ENCODE measurements around the gene PXN.

Gene PXN

DNA sequence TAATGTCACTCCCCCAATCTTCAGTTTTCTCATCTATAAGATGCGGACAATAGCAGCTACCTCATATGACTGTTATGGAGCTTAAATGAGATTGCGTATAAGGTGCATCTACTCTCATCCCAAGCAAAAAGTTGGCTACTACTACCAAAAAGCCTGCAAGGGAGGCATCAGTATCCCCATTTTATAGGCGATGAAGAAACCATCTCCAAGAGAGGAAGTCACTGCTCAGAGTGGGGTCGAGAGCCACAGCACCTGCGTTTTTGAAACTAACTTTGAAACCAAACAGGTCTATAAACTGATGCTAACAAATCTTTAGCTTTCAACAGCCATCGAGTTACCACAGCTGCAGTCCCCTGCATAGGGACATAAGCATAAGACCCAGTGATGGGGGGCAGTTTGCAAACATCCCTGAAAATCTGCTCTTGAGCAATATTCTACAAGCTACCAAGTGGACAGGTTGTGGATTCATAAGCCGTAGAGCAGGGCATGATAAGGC, 74.5 kb downstream of the PXN start:
- TF ChIP-seq, protein P1, sequence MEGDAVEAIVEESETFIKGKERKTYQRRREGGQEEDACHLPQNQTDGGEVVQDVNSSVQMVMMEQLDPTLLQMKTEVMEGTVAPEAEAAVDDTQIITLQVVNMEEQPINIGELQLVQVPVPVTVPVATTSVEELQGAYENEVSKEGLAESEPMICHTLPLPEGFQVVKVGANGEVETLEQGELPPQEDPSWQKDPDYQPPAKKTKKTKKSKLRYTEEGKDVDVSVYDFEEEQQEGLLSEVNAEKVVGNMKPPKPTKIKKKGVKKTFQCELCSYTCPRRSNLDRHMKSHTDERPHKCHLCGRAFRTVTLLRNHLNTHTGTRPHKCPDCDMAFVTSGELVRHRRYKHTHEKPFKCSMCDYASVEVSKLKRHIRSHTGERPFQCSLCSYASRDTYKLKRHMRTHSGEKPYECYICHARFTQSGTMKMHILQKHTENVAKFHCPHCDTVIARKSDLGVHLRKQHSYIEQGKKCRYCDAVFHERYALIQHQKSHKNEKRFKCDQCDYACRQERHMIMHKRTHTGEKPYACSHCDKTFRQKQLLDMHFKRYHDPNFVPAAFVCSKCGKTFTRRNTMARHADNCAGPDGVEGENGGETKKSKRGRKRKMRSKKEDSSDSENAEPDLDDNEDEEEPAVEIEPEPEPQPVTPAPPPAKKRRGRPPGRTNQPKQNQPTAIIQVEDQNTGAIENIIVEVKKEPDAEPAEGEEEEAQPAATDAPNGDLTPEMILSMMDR (IDR thresholded peaks at IDR 0.05): no peak
- TF ChIP-seq ZFX (IDR thresholded peaks at IDR 0.05; ENCODE audit: borderline replicate concordance): no peak
- no peak overlapping the region for H3K27ac ChIP-seq

DNA sequence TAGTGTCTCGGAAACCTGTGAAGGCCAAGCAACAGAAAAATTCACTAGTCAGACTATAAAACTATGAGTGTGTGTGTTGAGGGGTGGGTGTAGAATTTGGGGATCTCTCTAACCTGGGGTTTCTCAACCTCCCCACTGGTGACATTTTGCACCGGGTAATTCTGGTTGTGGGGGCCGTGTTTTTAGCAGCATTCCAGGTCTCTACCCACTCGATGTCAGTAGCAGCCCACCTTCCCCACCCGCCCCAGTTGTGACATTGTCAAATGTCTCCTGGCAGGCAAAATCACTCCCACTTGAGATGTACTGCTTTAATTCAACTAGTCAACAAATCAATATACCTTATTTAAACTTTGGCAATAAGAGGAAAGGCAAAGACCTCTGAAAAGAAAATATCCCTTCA, 75.1 kb downstream of the PXN start:
- TF ChIP-seq, protein P1 (IDR thresholded peaks at IDR 0.05): no peak
- TF ChIP-seq ZFX (IDR thresholded peaks at IDR 0.05; ENCODE audit: borderline replicate concordance): no peak
- no peak overlapping the region for H3K27ac ChIP-seq

GRCh38 chr12:120186654-120187053, 78.9 kb downstream of the PXN start:
- H3K27ac ChIP-seq: no peak overlapping the region
- TF ChIP-seq, protein P1 (IDR thresholded peaks at IDR 0.05): no peak
- TF ChIP-seq ZFX (IDR thresholded peaks at IDR 0.05; ENCODE audit: borderline replicate concordance): no peak

GRCh38 chr12:120183211-120183631, 82.3 kb downstream of the PXN start:
- no peak overlapping the region for H3K27ac ChIP-seq

DNA sequence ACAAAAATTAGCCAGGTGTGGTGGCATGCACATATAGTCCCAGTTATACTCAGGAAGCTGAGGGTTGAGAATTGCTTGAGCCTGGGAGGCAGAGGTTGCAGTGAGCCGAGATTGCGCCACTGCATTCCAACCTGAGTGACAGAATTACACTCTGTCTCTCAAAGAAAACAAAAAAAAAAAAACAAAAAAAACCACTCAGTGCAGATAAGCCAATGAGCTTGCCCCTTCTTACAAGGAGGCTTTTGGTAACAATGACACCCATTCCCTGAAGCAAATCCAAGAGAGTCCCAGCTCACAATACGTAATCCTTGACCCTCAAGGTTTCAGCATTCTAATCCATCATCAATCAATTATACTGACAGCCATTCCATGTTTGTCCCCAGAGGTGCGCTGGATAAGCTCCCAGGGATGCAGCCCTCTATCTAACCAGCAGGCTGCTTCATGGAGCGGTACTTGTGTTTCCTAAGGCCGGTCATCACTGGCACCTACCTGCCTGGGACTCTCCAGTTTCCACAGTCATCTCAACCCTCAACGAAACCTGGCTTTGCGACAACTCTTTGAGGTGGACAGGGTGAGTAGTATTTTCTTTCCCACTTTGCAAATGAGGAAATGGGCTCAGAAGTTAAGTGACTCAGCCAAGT, 83.4 kb downstream of the PXN start:
- no peak overlapping the region for H3K27ac ChIP-seq
- TF ChIP-seq, protein P1 (IDR thresholded peaks at IDR 0.05): no peak
- no peak for TF ChIP-seq ZFX (IDR thresholded peaks at IDR 0.05; ENCODE audit: borderline replicate concordance)

More at GRCh38 chr12:120183211-120183631, 82.3 kb downstream of the PXN start:
- TF ChIP-seq, protein P1 (IDR thresholded peaks at IDR 0.05): no peak
- no peak for TF ChIP-seq ZFX (IDR thresholded peaks at IDR 0.05; ENCODE audit: borderline replicate concordance)

GRCh38 chr12:120180975-120181374, 84.6 kb downstream of the PXN start:
- no peak for TF ChIP-seq ZFX (IDR thresholded peaks at IDR 0.05; ENCODE audit: borderline replicate concordance)
- H3K27ac ChIP-seq: no peak overlapping the region

DNA sequence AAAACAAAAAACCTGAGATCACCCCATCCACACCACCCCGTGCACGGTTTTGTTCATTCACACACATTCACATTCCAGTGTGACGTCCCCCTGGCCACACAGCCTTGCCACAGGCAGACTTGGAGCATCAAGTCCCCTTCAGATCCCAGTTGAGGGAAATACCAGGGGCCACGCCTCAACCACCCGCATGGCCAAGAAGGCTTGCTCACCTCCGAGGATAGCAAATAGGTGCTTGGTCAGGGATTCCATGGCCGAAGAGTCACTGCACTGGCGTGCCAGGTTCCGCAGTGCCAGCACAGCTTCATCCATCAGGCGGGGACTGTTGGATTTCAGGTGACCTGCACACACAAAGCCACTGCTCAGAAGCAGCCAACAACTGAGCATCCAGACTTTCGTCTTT, 90.0 kb downstream of the PXN start:
- no peak overlapping the region for H3K27ac ChIP-seq
- TF ChIP-seq, protein P1 (IDR thresholded peaks at IDR 0.05): no peak
- TF ChIP-seq ZFX (IDR thresholded peaks at IDR 0.05; ENCODE audit: borderline replicate concordance): no peak
